PC-9 (cell line): ENCODE measurements around the gene TUBA3E. TPM values are rescaled to one million over a fixed set of nuclear protein-coding genes. Genes with fewer than 3 reads are reported as not detected.
"Not testable (repeated sequence)": the region's sequence is repeated elsewhere in the genome, so short reads cannot be mapped to it uniquely, and the experiment has no call there.

ENCODE experiments used
- BruUV-seq: library from RNA; stranded (reverse); fragments of 400-500 nt; replicated peaks from 2 replicates; lab custom pipeline; 2021; lab: Mats Ljungman, UMichigan
- CTCF ChIA-PET: fragments of 300-600 bp; sonication (Branson Sonifier 250); formaldehyde crosslinking; loops from one replicate; lab custom pipeline; 2022; ENCODE audit warnings: antibody characterized with exemption; lab: Charles Lee
- POLR2A ChIA-PET: fragments of 300-600 bp; sonication (Branson Sonifier 250); formaldehyde crosslinking; loops from one replicate; lab custom pipeline; 2022; ENCODE audit warnings: antibody characterized with exemption; ENCODE audit not compliant: unreplicated experiment; lab: Charles Lee
- DNase-seq, 2 experiments: peaks; one replicate each; pipeline versions ENCODE4 v3.0.0 to v3.0.0-alpha.2; 2015 to 2022; ENCODE audit warnings: mixed read lengths in 1 of 2
- H2AFZ ChIP-seq: fragments of 200-600 bp; sonication (generic); 2 replicates; pipeline ENCODE4 v1.8.1; 2017; ENCODE audit warnings: antibody characterized with exemption
- H3F3A ChIP-seq: fragments of 200-600 bp; sonication (generic); 2 replicates; pipeline ENCODE4 v1.8.1; 2017; ENCODE audit warnings: antibody characterized with exemption, mild to moderate bottlenecking, low read depth; ENCODE audit not compliant: insufficient read depth
- H3K27ac ChIP-seq: fragments of 200-600 bp; sonication (generic); 2 replicates; pipeline ENCODE4 v1.6.1; 2016; ENCODE audit warnings: mixed run types
- H3K27me3 ChIP-seq: fragments of 200-600 bp; sonication (generic); 2 replicates; pipeline ENCODE4 v1.6.1; 2016; ENCODE audit warnings: low read depth, mixed run types; ENCODE audit not compliant: insufficient read depth
- H3K36me3 ChIP-seq: fragments of 200-600 bp; sonication (generic); 2 replicates; pipeline ENCODE4 v1.6.1; 2016; ENCODE audit warnings: low read depth, mixed run types
- H3K4me1 ChIP-seq: fragments of 200-600 bp; sonication (generic); replicated peaks from 2 replicates; pipeline ENCODE4 v1.6.1; 2016; ENCODE audit warnings: mixed run types; ENCODE audit not compliant: insufficient read depth
- H3K4me2 ChIP-seq: fragments of 200-600 bp; sonication (generic); 2 replicates; pipeline ENCODE4 v1.6.1; 2017; ENCODE audit warnings: mixed run types
- H3K4me3 ChIP-seq: fragments of 200-600 bp; sonication (generic); 2 replicates; pipeline ENCODE4 v1.6.1; 2016; ENCODE audit warnings: mixed run types
- H3K79me2 ChIP-seq: fragments of 200-600 bp; sonication (generic); 2 replicates; pipeline ENCODE4 v1.6.1; 2017; ENCODE audit warnings: low read depth, mixed run types
- H3K9me2 ChIP-seq: fragments of 200-600 bp; sonication (generic); 2 replicates; pipeline ENCODE4 v1.8.1; 2017; ENCODE audit warnings: mild to moderate bottlenecking; ENCODE audit not compliant: insufficient read depth
- H3K9me3 ChIP-seq: fragments of 200-600 bp; sonication (generic); 2 replicates; pipeline ENCODE4 v1.8.1; 2016; ENCODE audit warnings: low read depth; ENCODE audit not compliant: insufficient read depth
- H4K20me1 ChIP-seq: fragments of 200-600 bp; sonication (generic); 2 replicates; pipeline ENCODE4 v1.8.1; 2017; ENCODE audit not compliant: insufficient read depth
- EZH2 ChIP-seq: fragments of 200-600 bp; sonication (generic); IDR thresholded peaks from 2 replicates; pipeline ENCODE4 v1.8.0; 2017; ENCODE audit warnings: antibody characterized with exemption, low read depth
- intact Hi-C: fragments of 100-400 bp; cut with micrococcal nuclease; formaldehyde crosslinking; loops from one replicate; pipeline ENCODE4 v1.10.0; 2022; ENCODE audit not compliant: unreplicated experiment
- total RNA-seq: library from RNA; stranded (reverse); gene quantifications from 2 replicates; pipeline ENCODE4 v1.2.3, GENCODE V29; 2021
- TF ChIP-seq, protein P1 (sequence below): fragments of 200-600 bp; sonication (generic); conservative IDR thresholded peaks from 2 replicates; pipeline ENCODE4 v1.6.1; 2017; ENCODE audit warnings: mixed run types, antibody characterized with exemption, mild to moderate bottlenecking, moderate library complexity

Gene TUBA3E
- total RNA-seq, 1 experiment from 2014 or later: not detected

DNA sequence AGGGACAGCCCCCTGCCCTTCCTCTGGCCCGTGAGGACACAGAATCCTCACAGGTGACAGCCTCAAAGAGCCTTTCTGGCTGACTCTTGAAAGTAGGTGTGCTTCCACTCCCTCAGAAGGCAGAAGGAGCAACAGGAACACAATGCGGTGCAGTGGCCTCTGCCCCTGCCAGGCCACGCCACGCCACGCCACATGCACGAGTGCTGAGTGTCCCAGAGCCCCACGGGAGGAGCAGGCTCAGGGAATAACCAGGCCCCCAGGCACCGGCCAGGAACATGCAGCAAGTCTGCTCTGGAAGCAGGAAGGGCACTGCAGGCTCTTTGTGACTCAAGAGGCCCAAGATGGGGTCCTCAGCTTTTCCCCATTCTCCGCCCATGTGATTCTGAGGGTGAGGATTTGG, 35.3 kb downstream of the TUBA3E start:
- Histone ChIP-seq H4K20me1 (no peaks in the 10 kb centered on the region), H3K9me3 (no peaks in the 10 kb centered on the region), H3K27ac (no peak overlapping the region), H3K4me1 (no peaks in the 10 kb centered on the region), H3F3A (no peaks in the 10 kb centered on the region), H3K4me3 (no peak overlapping the region), H2AFZ (no peak overlapping the region), H3K27me3 (no peaks in the 10 kb centered on the region), H3K79me2 (no peaks in the 10 kb centered on the region), H3K4me2 (no peak overlapping the region), H3K9me2 (no peaks in the 10 kb centered on the region), H3K36me3 (peaks cover 5% of the 10 kb centered on the region; the same call in 1 of the 2 replicates)
- ChIA-PET CTCF (no interaction called here), POLR2A (no interaction called here)
- DNase-seq: no peak
- TF ChIP-seq, protein P1, sequence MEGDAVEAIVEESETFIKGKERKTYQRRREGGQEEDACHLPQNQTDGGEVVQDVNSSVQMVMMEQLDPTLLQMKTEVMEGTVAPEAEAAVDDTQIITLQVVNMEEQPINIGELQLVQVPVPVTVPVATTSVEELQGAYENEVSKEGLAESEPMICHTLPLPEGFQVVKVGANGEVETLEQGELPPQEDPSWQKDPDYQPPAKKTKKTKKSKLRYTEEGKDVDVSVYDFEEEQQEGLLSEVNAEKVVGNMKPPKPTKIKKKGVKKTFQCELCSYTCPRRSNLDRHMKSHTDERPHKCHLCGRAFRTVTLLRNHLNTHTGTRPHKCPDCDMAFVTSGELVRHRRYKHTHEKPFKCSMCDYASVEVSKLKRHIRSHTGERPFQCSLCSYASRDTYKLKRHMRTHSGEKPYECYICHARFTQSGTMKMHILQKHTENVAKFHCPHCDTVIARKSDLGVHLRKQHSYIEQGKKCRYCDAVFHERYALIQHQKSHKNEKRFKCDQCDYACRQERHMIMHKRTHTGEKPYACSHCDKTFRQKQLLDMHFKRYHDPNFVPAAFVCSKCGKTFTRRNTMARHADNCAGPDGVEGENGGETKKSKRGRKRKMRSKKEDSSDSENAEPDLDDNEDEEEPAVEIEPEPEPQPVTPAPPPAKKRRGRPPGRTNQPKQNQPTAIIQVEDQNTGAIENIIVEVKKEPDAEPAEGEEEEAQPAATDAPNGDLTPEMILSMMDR: no peak
- no peak for TF ChIP-seq EZH2
- intact Hi-C loops: no loop called here
- BruUV-seq: no TSS peak

DNA sequence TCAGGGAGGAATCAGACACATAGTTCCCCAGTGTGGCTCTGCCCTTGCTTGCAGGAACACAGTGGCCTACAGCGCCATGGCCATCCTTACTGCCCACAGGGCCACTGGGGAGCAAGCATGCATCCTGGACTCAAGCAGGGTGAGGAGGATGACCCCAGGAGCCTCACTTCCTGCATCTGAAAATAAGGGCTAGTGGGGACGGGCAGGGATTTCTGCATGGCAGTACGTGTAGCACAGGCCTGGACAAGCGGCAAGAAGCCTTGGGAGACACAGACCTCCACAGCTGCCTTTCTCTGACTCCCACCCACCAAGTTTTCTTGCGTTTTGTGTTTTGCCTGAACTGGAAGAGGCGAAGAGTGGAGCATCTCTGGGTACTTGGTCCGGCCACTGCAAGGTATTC, 35.8 kb downstream of the TUBA3E start:
- H3K36me3 ChIP-seq, H3K4me2 ChIP-seq, H3K4me3 ChIP-seq, H2AFZ ChIP-seq, H3F3A ChIP-seq, H3K27ac ChIP-seq, H3K9me3 ChIP-seq, CTCF ChIA-PET, H3K79me2 ChIP-seq, H4K20me1 ChIP-seq, POLR2A ChIA-PET, H3K9me2 ChIP-seq, BruUV-seq, intact Hi-C loops, H3K4me1 ChIP-seq, DNase-seq, H3K27me3 ChIP-seq: not testable (repeated sequence)

DNA sequence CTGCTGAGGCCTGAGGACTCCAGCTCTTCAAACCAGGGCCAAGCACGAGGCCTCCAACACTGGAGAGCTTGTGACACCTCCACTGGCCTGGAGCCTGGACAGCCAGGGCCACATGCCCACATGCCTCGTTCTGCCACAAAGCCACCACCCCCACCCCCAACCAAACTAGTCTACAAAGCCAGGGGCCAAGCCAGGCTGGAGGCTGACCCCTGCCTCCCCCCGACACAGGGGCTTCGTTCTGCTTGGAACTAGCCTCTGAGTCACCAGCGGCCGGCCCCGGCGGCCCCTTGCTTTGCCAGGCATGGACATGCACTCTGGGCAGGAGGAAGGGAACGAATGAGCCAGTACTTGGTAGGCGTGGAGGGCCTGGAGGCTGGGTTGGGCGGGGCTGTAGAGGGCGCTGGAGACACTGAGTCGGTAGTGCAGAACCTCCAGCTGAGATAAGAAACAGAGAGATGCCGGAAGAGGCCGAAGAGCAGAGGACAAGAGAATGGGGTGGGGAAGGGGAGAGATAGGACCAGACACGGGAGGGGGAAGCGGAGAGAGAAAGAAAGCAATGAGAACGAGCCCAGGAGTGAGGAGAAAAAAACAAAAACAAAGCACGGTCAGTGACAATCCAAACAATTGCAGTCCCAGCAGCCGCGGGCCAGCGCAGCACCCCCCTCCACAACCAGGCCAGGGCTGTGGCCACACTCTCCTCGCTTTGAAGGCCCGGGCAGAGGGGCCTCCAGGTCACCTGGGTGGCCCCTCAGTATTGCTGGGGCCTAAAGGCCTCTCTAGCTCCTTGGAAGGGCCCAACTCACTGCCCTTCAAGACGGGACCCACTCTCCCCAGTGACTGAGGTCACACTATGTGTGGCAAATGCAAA, 37.2 kb downstream of the TUBA3E start:
- DNase-seq, intact Hi-C loops, H4K20me1 ChIP-seq, CTCF ChIA-PET, BruUV-seq, H3K79me2 ChIP-seq, H3K4me2 ChIP-seq, H3F3A ChIP-seq, H3K27me3 ChIP-seq, H3K9me3 ChIP-seq, H2AFZ ChIP-seq, H3K9me2 ChIP-seq, H3K27ac ChIP-seq, H3K4me3 ChIP-seq, POLR2A ChIA-PET, H3K4me1 ChIP-seq, H3K36me3 ChIP-seq: not testable (repeated sequence)

DNA sequence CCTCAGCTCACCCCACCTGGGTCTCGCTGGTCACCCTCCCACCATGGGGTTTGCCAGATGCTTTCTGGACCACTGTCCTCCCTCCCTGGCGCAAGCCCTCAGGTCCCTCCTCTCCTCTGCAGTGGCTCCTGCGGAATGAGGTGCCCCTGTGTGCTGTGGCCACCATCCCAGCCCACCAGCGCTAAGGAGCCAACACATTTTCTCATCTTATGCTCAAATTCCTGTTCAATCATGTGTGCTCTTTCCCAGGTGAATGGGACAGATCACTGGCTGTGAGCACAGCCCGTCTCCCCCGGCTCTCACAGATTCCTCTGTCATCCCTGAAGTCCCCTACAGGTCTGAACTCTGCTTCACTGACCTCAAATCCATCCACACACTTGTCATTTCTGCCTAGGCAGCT, 38.1 kb downstream of the TUBA3E start:
- ChIA-PET CTCF (no interaction called here), POLR2A (no interaction called here)
- H3K4me3 ChIP-seq: no peak overlapping the region

DNA sequence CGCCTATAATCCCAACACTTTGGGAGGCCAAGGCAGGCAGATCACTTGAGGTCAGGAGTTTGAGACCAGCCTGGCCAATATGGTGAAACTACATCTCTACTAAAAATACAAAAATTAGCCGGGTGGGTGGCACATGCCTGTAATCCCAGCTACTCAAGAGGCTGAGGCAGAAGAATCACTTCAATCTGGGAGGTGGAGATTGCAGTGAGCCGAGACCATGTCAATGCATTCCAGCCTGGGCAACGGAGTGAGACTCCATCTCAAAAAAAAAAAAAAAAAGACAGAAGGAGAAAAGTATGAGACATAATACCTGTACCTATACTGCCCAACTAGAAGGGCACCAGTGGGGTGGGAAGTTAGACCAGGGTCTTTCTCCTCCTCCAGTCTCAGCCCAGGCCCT, 38.9 kb downstream of the TUBA3E start:
- H3K27me3 ChIP-seq, CTCF ChIA-PET, H3K9me3 ChIP-seq, BruUV-seq, intact Hi-C loops, H3K27ac ChIP-seq, DNase-seq, H3K79me2 ChIP-seq, H3K9me2 ChIP-seq, H3K4me2 ChIP-seq, H4K20me1 ChIP-seq, H3K4me1 ChIP-seq, H3F3A ChIP-seq, POLR2A ChIA-PET, H2AFZ ChIP-seq, H3K36me3 ChIP-seq, H3K4me3 ChIP-seq: not testable (repeated sequence)

More for the DNA sequence above, 38.1 kb downstream of the TUBA3E start:
- DNase-seq: no peak
- TF ChIP-seq EZH2: no peak
- TF ChIP-seq, protein P1: no peak
- no peaks in the 10 kb centered on the region for H3K4me1 ChIP-seq
- no peaks in the 10 kb centered on the region for H3K9me2 ChIP-seq
- H3K79me2 ChIP-seq: no peaks in the 10 kb centered on the region
- H3K36me3 ChIP-seq: no peaks in the 10 kb centered on the region
- H4K20me1 ChIP-seq: no peaks in the 10 kb centered on the region
- H3K4me2 ChIP-seq: no peak overlapping the region
- H2AFZ ChIP-seq: no peak overlapping the region
- H3F3A ChIP-seq: no peaks in the 10 kb centered on the region
- no peaks in the 10 kb centered on the region for H3K9me3 ChIP-seq
- intact Hi-C loops: no loop called here
- no peaks in the 10 kb centered on the region for H3K27me3 ChIP-seq
- H3K27ac ChIP-seq: no peak overlapping the region
- no TSS peak for BruUV-seq
